IMR-90 (cell line): ENCODE results near the gene GAS2L3. TPM values are rescaled to one million over a fixed set of nuclear protein-coding genes. Genes with fewer than 3 reads are reported as not detected.

Source experiments
- ATAC-seq: fragments of 200-7000 bp; cut with Tn5 transposase; 2 replicates; pipeline ENCODE4 v1.9.1; 2020; ENCODE audit warnings: low read depth, mild to moderate bottlenecking, moderate library complexity
- BruUV-seq: library from RNA; stranded (reverse); fragments of 400-500 nt; replicated peaks from 2 replicates; lab custom pipeline; 2021; lab: Mats Ljungman, UMichigan
- CTCF ChIA-PET: fragments of 300-600 bp; formaldehyde crosslinking; extraction: SDS; loops from one replicate; lab custom pipeline; 2021; ENCODE audit warnings: antibody characterized with exemption; lab: Yijun Ruan, JAX
- POLR2A ChIA-PET: fragments of 300-600 bp; sonication (Branson Sonifier 250); formaldehyde crosslinking; loops from one replicate; lab custom pipeline; 2022; ENCODE audit warnings: antibody characterized with exemption; ENCODE audit not compliant: unreplicated experiment; lab: Charles Lee
- DNase-seq: peaks from one replicate; pipeline ENCODE4 v3.0.0; 2013
- H2AFZ ChIP-seq: replicated peaks from 2 replicates; pipeline ENCODE3; 2013; ENCODE audit warnings: low read length, mild to moderate bottlenecking; ENCODE audit not compliant: poor library complexity
- H2AK5ac ChIP-seq: 2 replicates; pipeline ENCODE4 v1.6.1; 2013; ENCODE audit warnings: low read depth, low read length, inconsistent platforms
- H2AK9ac ChIP-seq: replicated peaks from 2 replicates; pipeline ENCODE3; 2013; ENCODE audit warnings: mild to moderate bottlenecking, low read depth, low read length, moderate library complexity; ENCODE audit not compliant: poor library complexity
- H2BK120ac ChIP-seq: 2 replicates; pipeline ENCODE4 v1.6.1; 2013; ENCODE audit warnings: low read depth, low read length, inconsistent platforms
- H2BK15ac ChIP-seq: 3 replicates; pipeline ENCODE4 v1.6.1; 2013; ENCODE audit warnings: low read depth, low read length, inconsistent platforms
- H2BK20ac ChIP-seq: 2 replicates; pipeline ENCODE4 v1.6.1; 2013; ENCODE audit warnings: low read depth, mild to moderate bottlenecking, inconsistent platforms, low read length, moderate library complexity
- H2BK5ac ChIP-seq: 2 replicates; pipeline ENCODE4 v1.6.1; 2013; ENCODE audit warnings: mild to moderate bottlenecking, low read depth, low read length, inconsistent platforms; ENCODE audit not compliant: poor library complexity, severe bottlenecking
- H3K14ac ChIP-seq: replicated peaks from 2 replicates; pipeline ENCODE4 v1.6.1; 2013; ENCODE audit warnings: low read depth, low read length, inconsistent platforms
- H3K18ac ChIP-seq: 2 replicates; pipeline ENCODE4 v1.6.1; 2013; ENCODE audit warnings: low read depth, low read length, control low read depth
- H3K23ac ChIP-seq: 2 replicates; pipeline ENCODE4 v1.6.1; 2013; ENCODE audit warnings: low read depth, low read length, inconsistent platforms
- H3K27ac ChIP-seq: 2 replicates; pipeline ENCODE4 v1.5.1; 2013; ENCODE audit warnings: mild to moderate bottlenecking, control low read depth, low read length; ENCODE audit not compliant: insufficient read depth
- H3K27me3 ChIP-seq: 2 replicates; pipeline ENCODE4 v1.6.1; 2013; ENCODE audit warnings: low read length; ENCODE audit not compliant: control insufficient read depth, insufficient read depth
- H3K36me3 ChIP-seq: 2 replicates; pipeline ENCODE4 v1.6.1; 2013; ENCODE audit warnings: low read length, mixed read lengths; ENCODE audit not compliant: control insufficient read depth, insufficient read depth
- H3K4ac ChIP-seq: 2 replicates; pipeline ENCODE4 v1.6.1; 2013; ENCODE audit warnings: low read depth, low read length, inconsistent platforms
- H3K4me1 ChIP-seq: 2 replicates; pipeline ENCODE4 v1.6.1; 2013; ENCODE audit warnings: low read length, mixed read lengths; ENCODE audit not compliant: control insufficient read depth, insufficient read depth
- H3K4me2 ChIP-seq: 2 replicates; pipeline ENCODE4 v1.6.1; 2013; ENCODE audit warnings: low read depth, mild to moderate bottlenecking, control low read depth, low read length, moderate library complexity
- H3K4me3 ChIP-seq: 2 replicates; pipeline ENCODE4 v1.5.1; 2013; ENCODE audit warnings: low read depth, mild to moderate bottlenecking, control low read depth, low read length, moderate library complexity; ENCODE audit not compliant: insufficient read depth
- H3K56ac ChIP-seq: 2 replicates; pipeline ENCODE4 v1.6.1; 2013; ENCODE audit warnings: low read length, inconsistent platforms; ENCODE audit not compliant: insufficient read depth; ENCODE audit errors: extremely low read depth
- H3K79me1 ChIP-seq, 2 experiments: 2 replicates each; pipeline ENCODE4 v1.6.1; 2013; ENCODE audit warnings: low read length in 2 of 2, inconsistent platforms in 1 of 2, low read depth in 1 of 2
- H3K9ac ChIP-seq: 2 replicates; pipeline ENCODE4 v1.6.1; 2013; ENCODE audit warnings: low read depth, low read length, control low read depth
- H3K9me1 ChIP-seq: 2 replicates; pipeline ENCODE4 v1.6.1; 2013; ENCODE audit warnings: low read length, inconsistent platforms; ENCODE audit not compliant: insufficient read depth
- H3K9me3 ChIP-seq: 2 replicates; pipeline ENCODE4 v1.6.1; 2013; ENCODE audit warnings: low read length; ENCODE audit not compliant: control insufficient read depth, insufficient read depth
- H4K20me1 ChIP-seq: 2 replicates; pipeline ENCODE4 v1.6.1; 2013; ENCODE audit warnings: low read length, inconsistent platforms; ENCODE audit not compliant: insufficient read depth
- H4K5ac ChIP-seq: 2 replicates; pipeline ENCODE4 v1.6.1; 2013; ENCODE audit warnings: mild to moderate bottlenecking, low read depth, low read length, control low read depth
- H4K8ac ChIP-seq, 2 experiments: 2 replicates each; pipeline ENCODE4 v1.6.1; 2013; ENCODE audit warnings: low read depth in 2 of 2, low read length in 2 of 2, control low read depth in 1 of 2, inconsistent platforms in 1 of 2
- H4K91ac ChIP-seq: 2 replicates; pipeline ENCODE4 v1.6.1; 2013; ENCODE audit warnings: low read depth, low read length, inconsistent platforms; ENCODE audit not compliant: insufficient read depth
- BHLHE40 ChIP-seq: fragments of 150-350 bp; IDR thresholded peaks from 2 replicates; pipeline ENCODE4 v1.6.1; 2016; ENCODE audit warnings: mild to moderate bottlenecking, low read depth, low read length
- CEBPB ChIP-seq: IDR thresholded peaks from 2 replicates; pipeline ENCODE4 v1.6.1; 2012; ENCODE audit warnings: low read depth, low read length, improper control_type of control experiment
- CHD1 ChIP-seq: IDR thresholded peaks from 2 replicates; pipeline ENCODE4 v1.6.1; 2012; ENCODE audit warnings: low read depth, low read length, improper control_type of control experiment
- ELK1 ChIP-seq: fragments of 150-350 bp; IDR thresholded peaks from 2 replicates; pipeline ENCODE4 v1.6.1; 2016; ENCODE audit warnings: low read depth, mild to moderate bottlenecking, low read length, moderate library complexity, borderline replicate concordance
- FOS ChIP-seq: fragments of 150-350 bp; IDR thresholded peaks from 2 replicates; pipeline ENCODE4 v1.6.1; 2016; ENCODE audit warnings: low read depth, low read length
- MAFK ChIP-seq: IDR thresholded peaks from 2 replicates; pipeline ENCODE4 v1.6.1; 2012; ENCODE audit warnings: low read depth, low read length, improper control_type of control experiment
- MXI1 ChIP-seq: IDR thresholded peaks from 2 replicates; pipeline ENCODE4 v1.6.1; 2012; ENCODE audit warnings: low read depth, mild to moderate bottlenecking, low read length, moderate library complexity, borderline replicate concordance
- NFE2L2 ChIP-seq: fragments of 150-350 bp; IDR thresholded peaks from 2 replicates; pipeline ENCODE4 v1.6.1; 2016; ENCODE audit warnings: low read depth, mild to moderate bottlenecking, low read length
- RCOR1 ChIP-seq: IDR thresholded peaks from 2 replicates; pipeline ENCODE4 v1.6.1; 2012; ENCODE audit warnings: mild to moderate bottlenecking, low read length, improper control_type of control experiment; ENCODE audit not compliant: insufficient replicate concordance
- RFX5 ChIP-seq: IDR thresholded peaks from 2 replicates; pipeline ENCODE4 v1.8.0; 2012; ENCODE audit warnings: low read depth, mild to moderate bottlenecking, low read length, moderate library complexity
- USF2 ChIP-seq: fragments of 150-350 bp; IDR thresholded peaks from 2 replicates; pipeline ENCODE4 v1.6.1; 2017; ENCODE audit warnings: mild to moderate bottlenecking, antibody characterized with exemption, low read length, low read depth
- WGBS, 2 experiments: methylation state at CpG; one replicate each; pipeline versions ENCODE4 v1.1.5 to v1.1.7; 2013; ENCODE audit warnings: missing lambda C conversion rate in 2 of 2; ENCODE audit not compliant: insufficient read length in 1 of 2; ENCODE audit errors: extremely low coverage in 2 of 2; 5-methylcytosine and 5-hydroxymethylcytosine counted together
- dilution Hi-C: fragments of 300-500 bp; cut with HindIII; formaldehyde crosslinking; loops from one replicate; pipeline ENCODE4 v1.14.3; 2018; ENCODE audit warnings: low sequenced_read_pairs; ENCODE audit not compliant: unreplicated experiment
- in situ Hi-C: fragments of 300-500 bp; cut with MboI; formaldehyde crosslinking; loops from 3 replicates; pipeline ENCODE4 v1.14.3; 2019; ENCODE audit warnings: low sequenced_read_pairs, inconsistent platforms, mixed read lengths
- intact Hi-C: fragments of 100-400 bp; cut with micrococcal nuclease; formaldehyde crosslinking; loops from 2 replicates; pipeline ENCODE4 v1.10.0; 2022
- polyA plus RNA-seq, 3 experiments: library from polyadenylated mRNA; depleted of rRNA; stranded (reverse); fragments of >200 nt; gene quantifications; 2 replicates each; pipeline ENCODE4 v1.2.3, GENCODE V29; 2012; ENCODE audit warnings: low replicate concordance in 1 of 3
- total RNA-seq: library from RNA; depleted of rRNA; stranded (reverse); fragments of >200 nt; gene quantifications from 2 replicates; pipeline ENCODE4 v1.2.3, GENCODE V29; 2012
- TF ChIP-seq, protein P1 (sequence below): conservative IDR thresholded peaks from 2 replicates; pipeline ENCODE4 v1.5.1; 2012; ENCODE audit warnings: mild to moderate bottlenecking, low read depth, low read length, improper control_type of control experiment

The GAS2L3 gene
- total and polyA plus RNA-seq, 2 of the 4 experiments (the other 2 are of a cell fraction), result 5.2 to 15.6 TPM

GRCh38 chr12:100545092-100545491, 28.4 kb upstream of the GAS2L3 start:
- Histone ChIP-seq H3K14ac (no peak overlapping the region), H2AFZ (no peak overlapping the region), H3K4me3 (no peak overlapping the region), H4K5ac (no peak overlapping the region), H2AK5ac (no peak overlapping the region), H4K8ac (no peak overlapping the region), H2BK5ac (no peak overlapping the region), H3K4ac (no peak overlapping the region), H2BK20ac (no peak overlapping the region), H3K4me2 (no peak overlapping the region), H2BK120ac (no peak overlapping the region), H3K27ac (no peak overlapping the region), H3K9me3 (no peaks in the 10 kb centered on the region), H4K20me1 (no peaks in the 10 kb centered on the region), H3K18ac (no peak overlapping the region), H2BK15ac (no peak overlapping the region), H3K4me1 (no peaks in the 10 kb centered on the region), H2AK9ac (no peak overlapping the region), H3K27me3 (no peaks in the 10 kb centered on the region), H3K56ac (no peak overlapping the region), H3K9me1 (no peaks in the 10 kb centered on the region), H3K36me3 (no peaks in the 10 kb centered on the region), H3K23ac (no peak overlapping the region), H4K91ac (no peak overlapping the region), H3K9ac (no peak overlapping the region), H3K79me1 (no peaks in the 10 kb centered on the region)
- POLR2A ChIA-PET, result interaction anchor here (0.6 kb wide), 1 partner anchor 232 kb away, joined by 8 read pairs; no protein-coding TSS in a partner anchor
- intact Hi-C loops, result no loop called here
- DNase-seq (peak; percentile 50), ATAC-seq (peak; percentile 57)
- dilution Hi-C loops, result no loop called here
- TF ChIP-seq ELK1 (no peak), FOS (no peak), MAFK (no peak), RFX5 (no peak), BHLHE40 (no peak), NFE2L2 (no peak), CHD1 (no peak), USF2 (no peak), RCOR1 (no peak), MXI1 (no peak), CEBPB (no peak)
- TF ChIP-seq, protein P1, sequence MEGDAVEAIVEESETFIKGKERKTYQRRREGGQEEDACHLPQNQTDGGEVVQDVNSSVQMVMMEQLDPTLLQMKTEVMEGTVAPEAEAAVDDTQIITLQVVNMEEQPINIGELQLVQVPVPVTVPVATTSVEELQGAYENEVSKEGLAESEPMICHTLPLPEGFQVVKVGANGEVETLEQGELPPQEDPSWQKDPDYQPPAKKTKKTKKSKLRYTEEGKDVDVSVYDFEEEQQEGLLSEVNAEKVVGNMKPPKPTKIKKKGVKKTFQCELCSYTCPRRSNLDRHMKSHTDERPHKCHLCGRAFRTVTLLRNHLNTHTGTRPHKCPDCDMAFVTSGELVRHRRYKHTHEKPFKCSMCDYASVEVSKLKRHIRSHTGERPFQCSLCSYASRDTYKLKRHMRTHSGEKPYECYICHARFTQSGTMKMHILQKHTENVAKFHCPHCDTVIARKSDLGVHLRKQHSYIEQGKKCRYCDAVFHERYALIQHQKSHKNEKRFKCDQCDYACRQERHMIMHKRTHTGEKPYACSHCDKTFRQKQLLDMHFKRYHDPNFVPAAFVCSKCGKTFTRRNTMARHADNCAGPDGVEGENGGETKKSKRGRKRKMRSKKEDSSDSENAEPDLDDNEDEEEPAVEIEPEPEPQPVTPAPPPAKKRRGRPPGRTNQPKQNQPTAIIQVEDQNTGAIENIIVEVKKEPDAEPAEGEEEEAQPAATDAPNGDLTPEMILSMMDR, result no peak
- in situ Hi-C loops, result loop anchor here (25.0 kb wide), 1 partner anchor 183 kb away; the partner anchor contains the start of gene SLC17A8
- BruUV-seq, result no TSS peak
- WGBS, 2 experiments, result no CpG with 5 or more reads among the region's 1 CpG
- CTCF ChIA-PET, result interaction anchor here (0.5 to 1.5 kb wide), 2 partner anchors 9 to 469 kb away, joined by 3 to 6 read pairs; no protein-coding TSS in a partner anchor
